GM10266 (cell line): Measurements from ENCODE around the gene IL37.
"Not testable (repeated sequence)": the region's sequence is repeated elsewhere in the genome, so short reads cannot be mapped to it uniquely, and the experiment has no call there.

Source experiments
- DNase-seq: peaks from one replicate; pipeline ENCODE4 v3.0.0; 2012; ENCODE audit errors: extremely low spot score
- TF ChIP-seq, protein P1 (sequence below): IDR thresholded peaks from 2 replicates; pipeline ENCODE4 v1.5.1; 2012; ENCODE audit warnings: mild to moderate bottlenecking, low read depth; ENCODE audit not compliant: control insufficient read depth, insufficient read depth; ENCODE audit errors: missing control alignments

Gene IL37

DNA sequence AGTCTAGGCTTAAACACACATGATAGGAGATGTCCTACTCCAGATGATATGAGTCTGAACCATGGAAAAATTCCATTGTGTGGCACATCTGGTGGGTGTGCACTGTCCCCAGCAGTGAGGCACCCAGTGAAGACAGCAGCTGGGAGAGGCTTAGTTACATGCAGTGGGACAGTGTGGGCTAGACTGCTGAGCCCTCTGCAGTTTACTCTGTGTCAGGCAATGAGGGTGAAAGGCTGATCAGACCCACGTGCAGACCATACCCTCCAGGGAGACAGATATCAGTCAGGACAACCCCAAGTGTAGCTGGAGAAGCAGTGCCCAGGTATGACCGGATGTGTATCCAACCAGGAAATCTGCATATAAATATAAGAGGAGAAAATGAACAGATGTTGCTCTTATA is 13.4 kb downstream of the IL37 start:
- DNase-seq: no peak
- TF ChIP-seq, protein P1, sequence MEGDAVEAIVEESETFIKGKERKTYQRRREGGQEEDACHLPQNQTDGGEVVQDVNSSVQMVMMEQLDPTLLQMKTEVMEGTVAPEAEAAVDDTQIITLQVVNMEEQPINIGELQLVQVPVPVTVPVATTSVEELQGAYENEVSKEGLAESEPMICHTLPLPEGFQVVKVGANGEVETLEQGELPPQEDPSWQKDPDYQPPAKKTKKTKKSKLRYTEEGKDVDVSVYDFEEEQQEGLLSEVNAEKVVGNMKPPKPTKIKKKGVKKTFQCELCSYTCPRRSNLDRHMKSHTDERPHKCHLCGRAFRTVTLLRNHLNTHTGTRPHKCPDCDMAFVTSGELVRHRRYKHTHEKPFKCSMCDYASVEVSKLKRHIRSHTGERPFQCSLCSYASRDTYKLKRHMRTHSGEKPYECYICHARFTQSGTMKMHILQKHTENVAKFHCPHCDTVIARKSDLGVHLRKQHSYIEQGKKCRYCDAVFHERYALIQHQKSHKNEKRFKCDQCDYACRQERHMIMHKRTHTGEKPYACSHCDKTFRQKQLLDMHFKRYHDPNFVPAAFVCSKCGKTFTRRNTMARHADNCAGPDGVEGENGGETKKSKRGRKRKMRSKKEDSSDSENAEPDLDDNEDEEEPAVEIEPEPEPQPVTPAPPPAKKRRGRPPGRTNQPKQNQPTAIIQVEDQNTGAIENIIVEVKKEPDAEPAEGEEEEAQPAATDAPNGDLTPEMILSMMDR: no peak

DNA sequence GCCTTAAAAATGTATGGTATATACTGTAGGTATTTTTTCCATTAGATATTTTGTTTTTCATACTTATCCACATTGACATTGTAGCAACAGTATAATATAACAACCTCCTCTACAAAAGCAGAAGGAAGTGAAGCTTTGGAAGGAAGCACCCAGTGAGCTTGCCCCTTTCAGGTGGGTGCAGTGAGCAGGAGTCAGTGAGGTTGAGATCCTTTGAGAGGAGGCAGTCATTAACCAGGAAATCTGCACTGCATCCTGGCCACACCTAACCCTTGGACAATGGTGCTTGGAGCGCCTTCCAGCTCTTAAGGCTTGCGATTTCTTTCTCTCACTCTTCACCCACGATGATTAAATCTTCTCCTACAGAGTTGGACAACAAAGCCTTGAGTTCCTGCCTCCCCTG is 13.9 kb downstream of the IL37 start:
- DNase-seq: no peak
- TF ChIP-seq, protein P1: no peak

DNA sequence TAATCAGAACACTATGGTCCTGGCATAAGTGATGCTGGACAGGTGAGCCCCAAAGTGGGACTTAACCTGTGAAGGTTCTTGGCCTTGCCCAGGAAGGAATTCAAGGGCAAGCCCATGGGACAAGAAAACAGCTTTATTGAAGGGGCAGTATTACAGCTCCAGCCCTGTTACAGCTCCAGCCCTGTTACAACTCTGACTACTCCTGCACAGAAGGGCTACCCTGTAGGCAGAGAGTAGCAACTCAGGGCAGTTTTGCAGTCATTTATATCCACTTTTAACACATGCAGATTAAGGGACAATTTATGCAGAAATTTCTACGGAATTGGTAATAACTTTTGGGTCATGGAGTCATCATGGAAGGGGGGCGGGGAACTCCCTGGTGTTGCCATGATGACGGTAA is 15.7 kb downstream of the IL37 start:
- TF ChIP-seq, protein P1: no peak
- DNase-seq: no peak

- TF ChIP-seq, protein P1: no peak
- DNase-seq: no peak
Observed at GRCh38 chr2:112927745-112928144, 16.8 kb downstream of the IL37 start.

- TF ChIP-seq, protein P1: no peak
Observed at GRCh38 chr2:112933261-112933660, 22.3 kb downstream of the IL37 start.

DNA sequence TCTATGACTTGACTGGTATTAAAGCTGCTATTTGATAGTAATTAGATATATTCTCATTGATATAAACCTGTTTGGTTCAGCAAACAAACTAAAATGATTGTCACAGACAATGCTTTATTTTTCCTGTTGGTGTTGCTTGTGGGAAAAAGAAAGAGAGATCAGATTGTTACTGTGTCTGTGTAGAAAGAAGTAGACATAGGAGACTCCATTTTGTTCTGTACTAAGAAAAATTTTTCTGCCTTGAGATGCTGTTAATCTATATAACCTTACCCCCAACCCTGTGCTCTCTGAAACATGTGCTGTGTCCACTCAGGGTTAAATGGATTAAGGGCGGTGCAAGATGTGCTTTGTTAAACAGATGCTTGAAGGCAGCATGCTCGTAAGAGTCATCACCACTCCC is 23.2 kb downstream of the IL37 start:
- not testable (repeated sequence) for DNase-seq

More at GRCh38 chr2:112933261-112933660, 22.3 kb downstream of the IL37 start:
- DNase-seq: no peak

DNA sequence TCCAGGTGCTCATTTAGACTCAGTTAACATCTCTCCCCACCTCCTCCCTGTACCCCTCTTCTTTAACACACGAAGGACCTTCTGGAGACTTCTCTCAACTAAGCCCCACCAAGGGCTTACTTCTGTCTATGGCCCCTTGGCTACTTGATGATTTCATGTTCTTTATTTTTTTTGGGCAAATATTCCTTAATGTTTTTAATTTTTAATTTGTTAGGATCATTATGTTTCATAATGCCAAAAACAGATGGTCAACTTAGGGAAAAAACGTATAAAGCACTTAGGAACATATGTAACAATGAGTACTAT is 25.9 kb downstream of the IL37 start:
- no peak for DNase-seq

DNA sequence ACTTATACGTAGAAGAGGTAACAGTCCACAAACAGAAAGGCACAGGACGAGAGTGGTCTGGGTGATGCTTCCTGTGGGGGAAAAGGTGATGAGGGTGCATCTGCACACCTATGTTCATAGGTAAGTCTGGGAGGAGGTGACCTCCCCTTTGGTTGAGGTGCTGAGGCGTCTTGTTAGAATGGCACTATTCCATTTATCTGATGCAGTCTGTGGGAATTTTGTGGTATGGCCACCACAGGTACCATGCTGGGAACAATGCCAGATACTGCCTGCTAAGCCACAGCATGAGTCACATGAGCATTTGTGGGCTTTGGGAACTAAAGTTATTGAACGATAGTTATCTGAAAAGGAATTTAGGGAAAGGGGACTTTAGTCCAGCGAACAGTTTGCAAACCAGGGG is 27.9 kb downstream of the IL37 start:
- DNase-seq: no peak
- TF ChIP-seq, protein P1: no peak

More for the DNA sequence above, 25.9 kb downstream of the IL37 start:
- TF ChIP-seq, protein P1: no peak
